ENCODE results near the gene TATDN3.
"Not testable (repeated sequence)": the region's sequence is repeated elsewhere in the genome, so short reads cannot be mapped to it uniquely, and the experiment has no call there.

Gene TATDN3

DNA sequence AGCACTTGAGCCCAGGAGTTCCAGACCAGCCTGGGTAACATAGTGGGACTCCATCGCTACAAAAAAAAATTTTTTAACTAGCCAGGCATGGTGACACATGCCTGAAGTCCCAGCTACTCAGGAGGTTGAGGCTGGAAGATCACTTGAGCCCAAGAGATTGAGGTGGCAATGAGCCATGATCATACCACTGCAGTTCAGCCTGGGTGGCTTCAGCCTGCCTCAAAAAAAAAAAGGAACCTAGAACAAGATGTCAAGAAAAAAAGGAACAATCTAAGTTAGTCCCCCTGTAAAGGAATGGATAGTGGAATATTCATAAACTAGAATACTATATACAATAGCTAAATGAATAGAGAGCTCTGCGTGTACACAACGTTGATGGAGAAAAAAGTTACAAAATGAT is 14.5 kb upstream of the TATDN3 start:
- no peak for DNase-seq

GRCh38 chr1:212779086-212779485 is 12.6 kb upstream of the TATDN3 start:
- DNase-seq = not testable (repeated sequence)

GRCh38 chr1:212780759-212781158 is 10.9 kb upstream of the TATDN3 start:
- DNase-seq = no peak

DNA sequence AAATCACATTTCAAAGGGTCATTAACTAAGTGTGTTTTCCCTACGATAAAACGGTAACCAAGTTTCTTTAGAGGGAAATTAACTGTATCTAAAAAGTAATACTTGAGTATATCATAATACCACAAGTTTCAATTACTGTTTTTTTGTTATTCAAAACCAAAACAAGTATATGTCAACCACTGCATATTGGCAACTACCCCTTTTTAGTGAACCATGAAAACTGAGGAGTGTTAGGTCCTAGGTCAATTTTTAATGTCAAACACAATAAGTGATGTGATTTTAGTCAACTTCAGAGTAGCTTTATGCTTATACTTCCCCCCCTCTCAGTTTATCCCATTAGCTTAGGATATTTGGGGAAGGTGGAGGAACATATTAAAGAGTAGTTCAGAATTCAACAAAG is 10.5 kb upstream of the TATDN3 start:
- no peak for DNase-seq

DNA sequence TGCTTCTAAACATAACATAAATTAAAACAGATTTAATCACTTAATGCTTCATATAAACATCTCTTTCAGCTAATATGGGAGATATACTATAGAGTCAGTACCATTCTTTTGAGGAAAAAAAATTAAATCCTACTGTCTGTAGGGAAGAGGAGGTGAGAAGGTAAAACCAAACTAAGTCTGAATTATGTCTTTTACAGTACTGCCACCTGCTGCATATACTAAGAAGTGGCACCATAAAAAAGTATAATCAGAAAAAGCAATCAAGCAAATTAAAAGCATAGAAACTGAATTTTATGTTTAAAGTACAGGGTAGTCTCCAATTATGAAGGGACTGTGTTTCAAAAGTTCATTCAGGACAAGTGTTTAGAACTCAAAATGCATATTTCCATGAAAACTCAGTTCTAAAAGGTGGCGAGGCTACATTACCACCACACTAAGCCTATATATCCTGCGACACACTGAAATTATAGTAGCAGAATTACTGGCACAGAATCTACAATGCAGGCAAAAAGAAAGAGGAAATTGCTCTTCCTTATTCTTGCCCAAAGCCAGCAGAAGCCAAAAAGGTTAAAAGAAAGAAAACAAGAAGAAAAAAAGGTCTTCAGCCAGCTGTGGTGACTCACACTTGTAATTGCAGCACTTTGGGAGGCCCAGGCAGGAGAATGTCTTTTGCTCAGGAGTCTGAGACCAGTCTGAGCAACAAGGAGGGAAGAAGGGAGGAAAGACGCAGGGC is 9.1 kb upstream of the TATDN3 start:
- no peak for DNase-seq

DNA sequence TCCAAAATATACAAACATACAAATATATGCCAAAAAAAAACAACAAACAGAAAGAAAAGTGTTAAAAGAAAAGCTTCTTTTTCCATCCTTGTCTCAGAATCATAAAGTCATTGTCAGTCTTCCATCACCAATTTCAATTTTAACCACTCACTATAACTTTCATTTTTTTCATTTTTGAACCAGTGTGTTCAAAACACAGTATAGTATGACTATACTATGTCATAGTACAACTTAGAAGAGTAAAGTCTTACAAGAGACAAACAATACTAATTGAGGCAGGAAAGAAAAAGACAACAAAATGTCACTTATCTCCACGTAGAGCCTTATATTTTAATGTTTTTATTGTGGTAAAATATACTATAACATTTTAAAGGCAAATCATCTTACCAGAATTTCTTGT is 7.7 kb upstream of the TATDN3 start:
- DNase-seq = no peak

- no peak for DNase-seq
These were observed 5.8 kb upstream of the TATDN3 start for GRCh38 chr1:212785871-212786270.

GRCh38 chr1:212791261-212791675 is 426 bp upstream of the TATDN3 start:
- DNase-seq = no peak

- no peak for DNase-seq
These were observed 758 bp downstream of the TATDN3 start for GRCh38 chr1:212792396-212792908.

DNA sequence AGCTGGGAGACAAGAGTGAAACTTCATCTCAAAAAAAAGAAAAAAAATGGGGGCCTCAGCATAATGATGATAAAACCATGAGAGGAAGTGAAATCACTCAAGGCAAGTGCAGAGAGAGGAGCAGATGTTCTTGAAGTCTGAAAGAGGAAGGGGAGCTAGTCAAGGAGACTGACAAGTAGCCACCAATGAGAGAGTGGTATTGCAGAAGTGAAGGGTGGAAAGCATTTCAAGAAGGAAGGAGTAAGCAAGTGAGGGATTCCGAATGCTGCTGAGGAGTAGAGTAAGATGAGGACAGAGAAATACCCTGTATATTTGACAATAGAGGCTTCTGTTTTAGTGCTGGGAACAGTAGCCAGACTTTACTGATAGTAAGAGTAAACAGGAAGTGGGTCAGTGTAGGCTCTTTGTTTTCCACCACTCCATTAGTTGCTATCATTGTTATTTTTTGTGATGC is 2.9 kb downstream of the TATDN3 start:
- DNase-seq = no peak

GRCh38 chr1:212797681-212798080 is 6.0 kb downstream of the TATDN3 start:
- no peak for DNase-seq

DNA sequence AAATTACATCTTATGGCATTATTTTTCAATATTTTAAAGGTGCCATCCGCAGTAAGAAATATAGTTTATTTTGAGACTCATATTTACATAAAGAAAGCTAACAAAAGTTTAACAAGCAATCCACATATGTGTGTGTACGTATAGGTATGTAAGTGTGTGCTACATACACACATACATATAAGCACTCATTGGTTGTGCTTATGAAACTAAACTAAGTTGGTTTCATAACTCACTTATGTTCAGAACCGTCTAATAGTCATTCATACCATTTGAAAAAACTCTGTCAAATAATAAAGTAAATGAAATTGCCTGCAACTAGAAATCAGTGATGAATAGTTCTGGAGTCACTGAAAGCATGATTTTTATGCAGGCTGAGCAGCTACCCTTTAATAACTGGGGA is 14.1 kb downstream of the TATDN3 start:
- no peak for DNase-seq

DNA sequence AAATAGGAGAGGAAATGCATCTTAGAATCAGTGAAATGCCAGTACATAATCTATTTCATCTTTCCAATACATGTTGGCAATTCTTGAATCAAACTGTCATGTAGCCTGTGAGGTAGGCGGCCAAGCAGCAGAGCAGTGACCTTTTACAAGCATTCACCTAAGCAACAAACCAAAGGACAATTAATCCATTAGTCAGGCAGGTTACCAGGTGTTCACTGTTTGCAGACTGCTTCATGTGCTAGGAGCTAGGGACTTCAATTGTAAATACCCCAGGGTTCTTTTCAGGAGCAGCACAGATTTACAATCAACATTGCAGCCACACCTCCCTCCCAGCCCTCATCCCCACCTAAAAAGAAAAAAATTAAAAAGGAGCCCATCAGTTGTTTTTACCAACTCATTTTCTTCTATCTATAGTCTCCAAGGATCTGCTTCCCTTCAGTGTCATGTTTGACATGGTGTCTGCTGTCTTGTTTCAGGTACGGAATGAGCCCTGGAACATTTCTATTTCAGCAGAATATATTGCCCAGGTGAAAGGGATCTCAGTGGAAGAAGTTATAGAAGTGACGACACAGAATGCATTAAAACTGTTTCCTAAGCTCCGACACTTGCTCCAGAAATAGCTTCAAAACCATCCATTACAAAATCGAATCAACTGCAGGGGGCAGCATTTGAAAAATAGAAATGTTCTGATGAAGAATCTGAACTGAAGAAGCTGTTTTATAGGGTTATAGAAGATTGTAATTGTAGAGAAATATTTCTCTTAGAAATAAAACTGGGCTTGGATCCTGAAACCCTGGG is 23.0 kb downstream of the TATDN3 start:
- DNase-seq = no peak

DNA sequence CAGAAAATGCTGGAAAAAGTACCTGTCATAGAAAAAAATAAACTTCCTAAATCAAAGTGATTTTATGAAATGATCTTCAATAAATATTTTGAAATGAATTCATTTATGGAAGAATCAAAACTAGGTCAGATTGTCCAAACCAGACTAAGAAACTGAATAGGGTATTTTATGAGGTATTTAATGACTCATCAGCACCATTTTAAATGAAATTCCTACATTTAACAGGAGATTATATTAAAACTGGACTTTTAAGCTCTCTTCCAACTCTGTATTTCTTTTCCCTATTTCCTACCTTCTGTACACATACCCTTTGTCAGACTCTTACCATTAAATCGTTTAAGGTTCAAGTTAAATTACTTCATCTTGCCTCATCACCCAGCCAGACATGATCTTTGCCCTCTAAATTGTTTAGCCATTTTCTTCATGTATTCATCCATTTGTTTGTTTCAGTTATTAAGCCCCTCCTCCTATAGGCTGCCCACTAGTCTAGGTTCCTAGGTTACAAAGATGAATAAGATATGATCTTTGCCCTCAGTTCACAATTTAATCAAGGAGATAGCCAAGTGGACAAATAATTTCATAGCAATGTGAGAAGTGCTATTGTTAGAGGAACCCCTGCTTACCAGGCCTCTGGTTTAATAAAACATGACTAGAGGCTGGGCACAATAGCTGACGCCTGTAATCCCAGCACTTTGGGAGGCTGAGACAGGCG is 25.0 kb downstream of the TATDN3 start:
- no peak for DNase-seq

DNA sequence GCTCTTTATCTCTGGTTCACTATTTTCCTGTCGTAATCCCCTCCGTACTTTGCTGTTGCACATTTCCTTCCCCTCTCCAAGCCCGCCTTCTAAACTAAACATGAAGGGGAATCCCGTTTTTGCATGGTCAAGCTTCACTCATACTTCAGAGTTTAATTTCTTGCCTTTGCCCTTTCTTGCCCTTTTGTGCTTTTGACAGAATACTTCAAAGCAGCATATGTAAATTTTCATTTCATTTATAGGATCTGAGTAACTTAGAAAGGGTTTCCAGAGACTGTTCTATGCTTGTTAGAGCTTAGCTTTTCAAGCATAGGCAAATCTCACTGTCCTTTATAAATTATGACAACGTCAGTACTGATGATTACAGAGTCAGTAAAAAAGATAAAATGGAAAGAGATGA is 28.0 kb downstream of the TATDN3 start:
- no peak for DNase-seq

GRCh38 chr1:212820969-212821368 is 29.3 kb downstream of the TATDN3 start:
- no peak for DNase-seq

- no peak for DNase-seq
These were observed 31.3 kb downstream of the TATDN3 start for GRCh38 chr1:212822956-212823355.

GRCh38 chr1:212824201-212824600 is 32.5 kb downstream of the TATDN3 start:
- DNase-seq = no peak

- no peak for DNase-seq
These were observed 34.2 kb downstream of the TATDN3 start for GRCh38 chr1:212825798-212826452.

DNA sequence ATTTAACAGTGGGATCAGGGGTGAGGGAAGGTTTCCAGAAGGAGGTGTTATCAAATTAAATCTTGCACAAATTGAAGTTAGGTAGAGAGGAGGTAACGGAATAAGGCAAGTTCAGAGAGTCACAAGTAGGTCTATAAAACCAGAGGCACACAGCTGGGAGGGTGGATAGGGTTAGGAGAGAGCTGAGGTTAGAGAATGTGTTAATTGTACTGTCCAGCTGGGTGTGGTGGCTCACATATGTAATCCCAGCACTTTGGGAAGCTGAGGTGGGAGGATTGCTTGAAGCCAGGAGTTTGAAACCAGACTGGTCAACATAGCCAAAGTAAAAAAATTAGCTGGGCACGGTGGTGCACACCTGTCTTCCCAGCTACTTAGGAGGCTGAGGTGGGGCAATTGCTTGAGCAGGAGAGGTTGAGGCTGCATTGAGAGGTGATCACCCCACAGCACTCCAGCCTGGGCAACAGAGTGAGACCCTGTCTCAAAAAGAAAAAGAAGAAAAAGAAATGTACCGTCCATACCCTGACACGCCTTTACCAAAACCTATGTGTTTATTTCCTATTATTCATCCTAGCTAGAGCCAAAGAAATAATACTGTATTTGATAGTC is 35.6 kb downstream of the TATDN3 start:
- no peak for DNase-seq

DNA sequence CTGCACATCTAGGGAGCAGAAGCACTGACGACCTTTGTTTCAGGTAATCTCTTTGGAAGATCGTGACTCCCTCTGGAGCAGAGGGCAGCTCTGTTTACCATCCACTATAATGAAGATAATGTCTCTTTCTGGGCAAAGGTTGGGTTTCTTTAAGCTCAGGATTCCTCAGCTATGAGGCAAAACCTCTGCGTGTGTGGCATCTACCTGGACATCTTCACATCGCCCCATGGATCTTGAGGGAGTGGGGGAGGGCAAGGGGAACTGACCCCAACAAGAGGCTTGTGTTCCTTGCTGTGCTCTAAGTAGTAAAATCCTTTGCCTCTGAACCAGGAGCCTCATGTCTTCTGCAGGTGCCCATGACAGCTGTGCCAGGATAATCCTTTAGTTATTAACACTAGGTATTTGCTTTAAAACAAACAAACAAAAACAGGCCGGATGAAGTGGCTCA is 36.2 kb downstream of the TATDN3 start:
- no peak for DNase-seq

DNA sequence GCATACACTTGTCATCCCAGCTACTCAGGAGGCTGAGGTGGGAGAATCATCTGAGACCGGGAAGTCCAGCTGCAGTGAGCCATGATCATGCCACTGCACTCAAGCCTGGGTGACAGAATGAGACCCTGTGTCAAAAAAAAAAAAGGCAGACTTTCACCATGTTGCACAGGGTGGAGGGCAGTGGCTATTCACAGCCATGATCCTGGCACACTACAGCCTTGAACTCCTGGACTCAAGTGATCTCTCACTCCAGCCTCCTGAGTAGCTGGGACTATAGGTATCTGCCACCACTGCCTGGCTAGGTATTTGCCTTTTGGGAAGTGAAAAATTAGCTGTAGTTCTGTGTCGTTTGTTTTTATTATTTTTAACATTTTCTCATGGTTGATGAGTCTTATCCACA is 36.7 kb downstream of the TATDN3 start:
- no peak for DNase-seq
